ENCODE data around the gene RIPOR3.

DNA sequence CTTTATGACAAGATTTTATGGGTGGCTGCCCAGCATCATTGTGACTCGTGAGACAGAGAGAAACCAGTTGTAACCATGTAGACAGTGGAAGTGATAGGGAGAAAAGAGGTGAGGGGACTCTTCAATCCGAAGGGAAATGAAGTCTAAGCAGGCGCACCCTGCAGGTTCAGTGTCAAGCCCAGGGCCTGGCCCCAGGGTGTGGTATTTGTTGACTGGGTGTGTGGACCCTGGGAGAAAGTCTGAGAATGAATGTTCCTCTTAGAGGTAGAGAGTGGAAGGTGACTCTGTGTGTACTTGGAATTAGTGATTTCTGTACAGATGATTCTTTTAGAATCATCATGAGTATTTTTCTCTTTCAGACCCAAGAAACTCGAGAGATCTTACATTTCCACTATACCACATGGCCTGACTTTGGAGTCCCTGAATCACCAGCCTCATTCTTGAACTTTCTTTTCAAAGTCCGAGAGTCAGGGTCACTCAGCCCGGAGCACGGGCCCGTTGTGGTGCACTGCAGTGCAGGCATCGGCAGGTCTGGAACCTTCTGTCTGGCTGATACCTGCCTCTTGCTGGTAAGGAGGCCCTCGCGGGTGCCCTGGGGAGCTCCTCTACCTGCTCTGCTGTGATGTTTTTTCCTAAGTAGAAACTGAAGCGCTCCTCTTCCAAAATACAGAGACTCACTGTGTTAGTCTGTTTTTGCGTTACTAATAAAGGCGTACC, 113.1 kb downstream of the RIPOR3 start:
- TF ChIP-seq, protein P1, sequence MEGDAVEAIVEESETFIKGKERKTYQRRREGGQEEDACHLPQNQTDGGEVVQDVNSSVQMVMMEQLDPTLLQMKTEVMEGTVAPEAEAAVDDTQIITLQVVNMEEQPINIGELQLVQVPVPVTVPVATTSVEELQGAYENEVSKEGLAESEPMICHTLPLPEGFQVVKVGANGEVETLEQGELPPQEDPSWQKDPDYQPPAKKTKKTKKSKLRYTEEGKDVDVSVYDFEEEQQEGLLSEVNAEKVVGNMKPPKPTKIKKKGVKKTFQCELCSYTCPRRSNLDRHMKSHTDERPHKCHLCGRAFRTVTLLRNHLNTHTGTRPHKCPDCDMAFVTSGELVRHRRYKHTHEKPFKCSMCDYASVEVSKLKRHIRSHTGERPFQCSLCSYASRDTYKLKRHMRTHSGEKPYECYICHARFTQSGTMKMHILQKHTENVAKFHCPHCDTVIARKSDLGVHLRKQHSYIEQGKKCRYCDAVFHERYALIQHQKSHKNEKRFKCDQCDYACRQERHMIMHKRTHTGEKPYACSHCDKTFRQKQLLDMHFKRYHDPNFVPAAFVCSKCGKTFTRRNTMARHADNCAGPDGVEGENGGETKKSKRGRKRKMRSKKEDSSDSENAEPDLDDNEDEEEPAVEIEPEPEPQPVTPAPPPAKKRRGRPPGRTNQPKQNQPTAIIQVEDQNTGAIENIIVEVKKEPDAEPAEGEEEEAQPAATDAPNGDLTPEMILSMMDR (IDR thresholded peaks at IDR 0.05), result no peak
- TF ChIP-seq EHF (CRISPR knock-in tag; IDR thresholded peaks at IDR 0.05), result no peak
- no peak for TF ChIP-seq JUN (IDR thresholded peaks at IDR 0.05)
- TF ChIP-seq EP300 (IDR thresholded peaks at IDR 0.05), result no peak
- TF ChIP-seq SMC3 (IDR thresholded peaks at IDR 0.05), result no peak
- TF ChIP-seq NR3C1 (IDR thresholded peaks at IDR 0.05), result no peak
- no peak for TF ChIP-seq JUNB (IDR thresholded peaks at IDR 0.05)
- TF ChIP-seq POLR2A (IDR thresholded peaks at IDR 0.05; ENCODE audit: low read length), result no peak
- TF ChIP-seq ZNF302 (CRISPR knock-in tag; IDR thresholded peaks at IDR 0.05), result no peak
- no peak for TF ChIP-seq ELK1 (IDR thresholded peaks at IDR 0.05; ENCODE audit: low read depth, low read length)
- TF ChIP-seq RAD21 (conservative IDR thresholded peaks at IDR 0.05 in 1 of 2, IDR thresholded peaks at IDR 0.05 in 1 of 2), result no peak
- TF ChIP-seq HOXB13 (CRISPR knock-in tag; IDR thresholded peaks at IDR 0.05; ENCODE audit: low read depth), result no peak
- TF ChIP-seq RFX5 (IDR thresholded peaks at IDR 0.05), result no peak
